Ascending aorta (tissue), 2 donors: Measurements from ENCODE around the gene POLR3B. TPM values are rescaled to one million over a fixed set of nuclear protein-coding genes. Genes with fewer than 3 reads are reported as not detected.
"Not testable (repeated sequence)": the region's sequence is repeated elsewhere in the genome, so short reads cannot be mapped to it uniquely, and the experiment has no call there.

Experiments
- DNase-seq, 2 donors: peaks; one replicate each; pipeline ENCODE4 v3.0.0-alpha.2; 2019; ENCODE audit warnings: low spot score in 2 of 2
- H3K27ac ChIP-seq, 2 donors: fragments of 200-600 bp; sonication (generic); one replicate each; pipeline ENCODE4 v1.5.1; 2016 to 2017; ENCODE audit warnings: mild to moderate bottlenecking in 1 of 2
- H3K27me3 ChIP-seq: fragments of 200-600 bp; sonication (generic); one replicate; pipeline ENCODE4 v1.5.1; 2017
- H3K36me3 ChIP-seq, 2 donors: fragments of 200-600 bp; sonication (generic); one replicate each; pipeline ENCODE4 v1.5.1; 2016
- H3K4me1 ChIP-seq, 2 donors: fragments of 200-600 bp; sonication (generic); one replicate each; pipeline ENCODE4 v1.5.1; 2016 to 2017; ENCODE audit warnings: mild to moderate bottlenecking in 1 of 2
- H3K4me3 ChIP-seq, 2 donors: fragments of 200-600 bp; sonication (generic); one replicate each; pipeline ENCODE4 v1.5.1; 2016 to 2017; ENCODE audit warnings: mild to moderate bottlenecking in 1 of 2
- H3K9me3 ChIP-seq, 2 donors: fragments of 200-600 bp; sonication (generic); one replicate each; pipeline ENCODE4 v1.5.1; 2016
- CTCF ChIP-seq, 3 experiments: fragments of 200-600 bp in 2 of 3; fragments of 450-650 bp in 1 of 3; sonication (generic) in 2 of 3; IDR thresholded peaks; one replicate each; pipeline ENCODE4 v1.5.1; 2016 to 2019; ENCODE audit warnings: antibody characterized with exemption in 3 of 3, mild to moderate bottlenecking in 1 of 3, moderate library complexity in 1 of 3
- intact Hi-C: fragments of 100-400 bp; cut with DNase I; formaldehyde crosslinking; loops from one replicate; pipeline ENCODE4 v1.15.1; 2023
- total RNA-seq: library from RNA; depleted of rRNA; stranded (reverse); fragments of >200 nt; gene quantifications from one replicate; pipeline ENCODE4 v1.1.0, GENCODE V29; 2016

The POLR3B gene
- total RNA-seq, 1 donor from 2014 or later: 0.21 TPM

DNA sequence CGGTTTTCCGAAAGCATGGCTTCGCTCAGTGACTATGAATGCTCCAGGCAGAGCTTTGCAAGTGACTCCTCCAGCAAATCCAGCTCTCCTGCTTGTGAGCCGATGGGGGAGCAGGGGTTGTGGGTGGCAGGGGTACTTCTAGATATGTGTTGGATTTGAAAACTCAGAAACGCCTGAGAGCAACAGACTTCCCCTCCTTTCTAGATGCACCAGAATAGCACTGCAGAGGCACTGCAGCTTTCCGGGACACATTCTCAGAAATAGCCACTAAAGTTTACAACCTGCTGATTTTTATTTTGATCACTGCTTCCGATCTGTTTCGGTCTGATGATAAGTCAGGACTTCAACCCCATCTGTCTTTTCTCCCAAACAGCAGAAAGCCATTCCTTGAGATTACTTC is 46.4 kb upstream of the POLR3B start:
- H3K4me1 ChIP-seq: no peaks in the 10 kb centered on the region
- no peak for DNase-seq
- intact Hi-C loops: no loop called here
- H3K27ac ChIP-seq: no peak overlapping the region
- H3K27me3 ChIP-seq: no peaks in the 10 kb centered on the region
- H3K4me3 ChIP-seq: no peak overlapping the region
- H3K36me3 ChIP-seq: peaks cover 22 to 26% of the 10 kb centered on the region in 2 donors
- H3K9me3 ChIP-seq: no peaks in the 10 kb centered on the region
- TF ChIP-seq CTCF (IDR thresholded peaks at IDR 0.05): no peak

- H3K36me3 ChIP-seq: peaks cover 29 to 49% of the 10 kb centered on the region in 2 donors
- intact Hi-C loops, H3K9me3 ChIP-seq, H3K27me3 ChIP-seq, H3K27ac ChIP-seq, H3K4me3 ChIP-seq, DNase-seq, H3K4me1 ChIP-seq: not testable (repeated sequence)
Observed at GRCh38 chr12:106313413-106313812, 44.1 kb upstream of the POLR3B start.

DNA sequence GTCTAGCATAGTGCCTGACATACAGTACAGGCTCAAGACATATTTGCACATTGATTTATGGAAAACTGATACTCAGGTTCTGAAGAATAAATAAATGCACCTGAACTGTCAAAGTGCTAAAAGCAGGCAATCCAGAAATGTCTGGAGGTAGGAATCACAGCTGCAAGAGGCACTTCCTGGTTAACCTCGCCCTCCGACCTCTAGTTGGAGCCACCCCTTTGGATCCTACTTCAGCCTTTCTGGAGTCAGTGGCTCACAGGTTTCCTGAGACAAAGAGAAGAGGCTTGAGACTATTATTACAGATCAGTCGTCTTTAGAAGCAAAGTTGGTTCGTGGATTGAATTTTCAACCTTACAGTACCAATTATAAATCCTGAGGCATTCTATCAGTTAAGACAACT is 42.0 kb upstream of the POLR3B start:
- intact Hi-C loops: no loop called here
- TF ChIP-seq CTCF (IDR thresholded peaks at IDR 0.05): no peak
- no peak for DNase-seq
- no peak overlapping the region for H3K4me3 ChIP-seq
- H3K36me3 ChIP-seq: peaks cover 42 to 68% of the 10 kb centered on the region in 2 donors
- H3K9me3 ChIP-seq: no peaks in the 10 kb centered on the region
- no peak overlapping the region for H3K27ac ChIP-seq
- H3K4me1 ChIP-seq: no peaks in the 10 kb centered on the region
- H3K27me3 ChIP-seq: no peaks in the 10 kb centered on the region

DNA sequence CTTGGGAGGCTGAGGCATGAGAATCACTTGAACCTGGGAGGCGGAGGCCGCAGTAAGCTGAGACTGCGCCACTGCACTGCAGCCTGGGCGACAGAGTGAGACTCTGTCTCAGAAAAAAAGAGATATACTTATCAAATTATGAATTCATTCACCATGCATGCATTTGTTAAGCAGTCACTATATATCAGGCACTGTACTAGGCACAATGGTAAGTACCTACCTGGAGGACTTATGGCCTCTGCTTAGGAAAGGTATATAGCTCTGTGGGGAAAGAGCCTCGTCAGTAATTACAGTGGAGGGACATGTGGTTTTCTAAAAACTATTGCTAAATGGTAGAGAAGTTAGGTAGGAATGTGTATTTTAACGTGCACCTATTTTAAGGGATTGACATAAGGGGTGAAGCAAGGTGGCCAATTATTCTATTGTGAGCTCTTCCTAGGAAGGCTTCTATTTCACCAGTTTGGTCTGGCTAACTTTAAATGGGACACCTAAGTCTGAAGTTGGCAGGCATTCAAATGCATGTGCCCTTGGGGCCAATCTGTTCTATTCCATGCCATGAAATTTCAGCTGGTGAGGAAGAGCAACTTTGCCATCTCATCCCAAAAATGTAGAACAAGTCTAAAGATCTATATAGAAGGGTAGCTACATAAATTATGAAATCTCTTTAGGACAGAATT is 40.0 kb upstream of the POLR3B start:
- Histone ChIP-seq H3K27me3 (no peaks in the 10 kb centered on the region), H3K9me3 (no peaks in the 10 kb centered on the region), H3K27ac (no peak overlapping the region), H3K36me3 (peaks cover 53 to 84% of the 10 kb centered on the region in 2 donors), H3K4me1 (no peaks in the 10 kb centered on the region), H3K4me3 (no peak overlapping the region)
- intact Hi-C loops: no loop called here
- no peak for TF ChIP-seq CTCF (IDR thresholded peaks at IDR 0.05)
- no peak for DNase-seq

DNA sequence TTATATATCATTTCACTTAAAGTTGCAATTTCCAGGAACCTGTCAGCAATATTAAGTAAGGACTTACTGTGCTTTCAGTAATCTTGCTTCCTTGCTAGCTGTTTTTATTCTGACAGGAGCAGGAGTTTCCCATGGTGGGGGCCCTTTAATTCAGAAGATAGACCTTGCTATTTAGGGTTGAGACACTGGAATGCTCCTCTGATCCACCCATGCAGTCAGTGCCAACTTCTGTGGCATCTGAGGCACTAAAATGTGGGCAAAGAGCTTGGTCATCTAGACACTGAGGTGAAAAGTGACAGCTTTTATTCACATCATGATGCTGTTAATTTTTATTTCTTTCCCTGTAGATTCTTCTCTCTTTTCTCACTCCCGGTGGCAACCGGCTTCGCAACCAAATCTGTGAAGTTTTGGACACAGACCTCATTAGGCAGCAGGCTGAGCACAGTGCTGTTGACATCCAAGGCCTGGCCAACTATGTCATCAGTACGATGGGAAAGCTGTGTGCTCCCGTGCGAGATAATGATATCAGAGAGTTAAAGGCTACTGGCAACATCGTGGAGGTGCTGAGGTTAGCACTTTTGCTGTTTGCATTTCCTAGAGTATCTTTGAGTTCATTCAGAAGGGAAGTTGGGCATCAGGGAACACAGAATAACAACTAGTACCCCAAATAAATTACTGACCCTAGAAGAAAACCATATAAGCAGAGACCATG is 36.3 kb upstream of the POLR3B start:
- TF ChIP-seq CTCF (IDR thresholded peaks at IDR 0.05): no peak
- Histone ChIP-seq H3K36me3 (peaks cover 45 to 90% of the 10 kb centered on the region in 2 donors), H3K27ac (no peak overlapping the region), H3K4me1 (no peaks in the 10 kb centered on the region), H3K9me3 (no peaks in the 10 kb centered on the region), H3K4me3 (no peak overlapping the region), H3K27me3 (no peaks in the 10 kb centered on the region)
- no peak for DNase-seq
- intact Hi-C loops: no loop called here

GRCh38 chr12:106323537-106323936 is 34.0 kb upstream of the POLR3B start:
- no peak for TF ChIP-seq CTCF (IDR thresholded peaks at IDR 0.05)
- intact Hi-C loops: no loop called here
- no peak overlapping the region for H3K4me3 ChIP-seq
- peaks cover 44 to 72% of the 10 kb centered on the region in 2 donors for H3K36me3 ChIP-seq
- no peaks in the 10 kb centered on the region for H3K4me1 ChIP-seq
- DNase-seq: no peak
- H3K9me3 ChIP-seq: no peaks in the 10 kb centered on the region
- H3K27ac ChIP-seq: no peak overlapping the region
- H3K27me3 ChIP-seq: no peaks in the 10 kb centered on the region
